ENCODE results near the gene SMURF1.

Gene SMURF1

GRCh38 chr7:99123571-99124033, 20.3 kb downstream of the SMURF1 start:
- no peak for TF ChIP-seq CTCF (IDR thresholded peaks at IDR 0.05)

DNA sequence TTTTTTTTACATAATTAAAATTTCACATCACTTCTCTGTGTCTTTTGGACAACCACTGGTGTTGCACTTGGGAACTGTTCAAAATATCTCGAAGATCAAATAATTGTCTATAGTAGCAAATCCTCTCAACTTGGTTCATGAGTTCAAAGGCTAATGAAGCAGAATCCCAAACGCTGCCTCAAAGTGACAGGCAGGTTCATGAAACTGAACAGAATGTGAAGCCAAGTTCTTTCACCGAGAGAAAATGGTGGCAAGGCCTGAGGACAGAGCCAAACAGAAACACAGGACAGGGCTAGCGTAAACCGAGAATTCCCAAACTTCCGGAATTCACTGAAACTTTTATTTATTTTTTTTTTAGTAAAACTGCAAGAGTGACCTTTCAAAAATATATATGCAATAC, 21.1 kb downstream of the SMURF1 start:
- TF ChIP-seq CTCF (IDR thresholded peaks at IDR 0.05), result no peak

GRCh38 chr7:99121496-99122021, 22.3 kb downstream of the SMURF1 start:
- TF ChIP-seq CTCF (IDR thresholded peaks at IDR 0.05), result no peak

GRCh38 chr7:99120916-99121315, 23.0 kb downstream of the SMURF1 start:
- TF ChIP-seq CTCF (IDR thresholded peaks at IDR 0.05), result no peak

GRCh38 chr7:99120501-99120900, 23.4 kb downstream of the SMURF1 start:
- TF ChIP-seq CTCF (IDR thresholded peaks at IDR 0.05), result no peak

- TF ChIP-seq CTCF (IDR thresholded peaks at IDR 0.05), result no peak
Measured at GRCh38 chr7:99118077-99118476, 25.8 kb downstream of the SMURF1 start.

GRCh38 chr7:99116144-99116543, 27.8 kb downstream of the SMURF1 start:
- TF ChIP-seq CTCF (IDR thresholded peaks at IDR 0.05), result no peak

DNA sequence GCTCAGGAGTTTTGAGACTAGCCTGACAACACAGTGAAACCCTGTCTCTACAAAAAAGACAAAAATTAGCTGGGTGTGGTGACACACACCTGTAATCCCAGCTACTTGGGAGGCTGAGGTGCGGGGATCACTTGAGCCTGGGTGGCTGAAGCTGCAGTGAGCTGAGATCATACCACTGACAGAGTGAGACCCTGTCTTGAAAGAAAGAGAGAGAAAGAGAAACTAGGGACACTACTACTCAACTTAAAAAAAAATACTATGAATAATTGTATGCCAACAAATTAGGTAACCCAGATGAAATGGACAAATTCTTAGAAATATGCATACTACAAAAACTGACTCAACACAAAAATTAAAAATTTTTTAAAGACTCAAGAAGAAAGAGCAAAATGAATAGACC, 28.5 kb downstream of the SMURF1 start:
- no peak for TF ChIP-seq CTCF (IDR thresholded peaks at IDR 0.05)

Measured in LNCAP (cell line).